PC-3 (cell line): ENCODE measurements around the gene TNFRSF6B. TPM values are rescaled to one million over a fixed set of nuclear protein-coding genes. Genes with fewer than 3 reads are reported as not detected.
"Not testable (repeated sequence)": the region's sequence is repeated elsewhere in the genome, so short reads cannot be mapped to it uniquely, and the experiment has no call there.

Source experiments
- ATAC-seq: fragments of 200-7000 bp; cut with Tn5 transposase; 2 replicates; pipeline ENCODE4 v1.9.1; 2020; ENCODE audit warnings: mild to moderate bottlenecking, moderate library complexity
- BruUV-seq: library from RNA; stranded (reverse); fragments of 400-500 nt; replicated peaks from 2 replicates; lab custom pipeline; 2021; lab: Mats Ljungman, UMichigan
- CTCF ChIA-PET: fragments of 300-600 bp; sonication (Branson Sonifier 250); formaldehyde crosslinking; loops from one replicate; lab custom pipeline; 2022; ENCODE audit warnings: antibody characterized with exemption; lab: Charles Lee
- POLR2A ChIA-PET: fragments of 300-600 bp; sonication (Branson Sonifier 250); formaldehyde crosslinking; loops from one replicate; lab custom pipeline; 2022; ENCODE audit warnings: antibody characterized with exemption; ENCODE audit not compliant: unreplicated experiment; lab: Charles Lee
- DNase-seq: peaks from one replicate; pipeline ENCODE4 v3.0.0-alpha.2; 2015
- H2AFZ ChIP-seq: fragments of 300-600 bp; sonication (generic); 2 replicates; pipeline ENCODE4 v1.6.0; 2016; ENCODE audit warnings: antibody characterized with exemption, low read length
- H3F3A ChIP-seq: fragments of 300-600 bp; sonication (generic); one replicate; pipeline ENCODE4 v1.6.0; 2017; ENCODE audit warnings: antibody characterized with exemption, low read length, control low read depth, mild to moderate bottlenecking; ENCODE audit not compliant: unreplicated experiment
- H3K27ac ChIP-seq: fragments of 300-600 bp; sonication (generic); 2 replicates; pipeline ENCODE4 v1.5.1; 2016; ENCODE audit warnings: mild to moderate bottlenecking, low read length
- H3K27me3 ChIP-seq: fragments of 300-600 bp; sonication (generic); 2 replicates; pipeline ENCODE4 v1.6.1; 2016; ENCODE audit warnings: low read length, mixed read lengths
- H3K36me3 ChIP-seq: fragments of 300-600 bp; sonication (generic); 2 replicates; pipeline ENCODE4 v1.6.1; 2016; ENCODE audit warnings: low read depth, mixed run types, low read length, mixed read lengths
- H3K4me1 ChIP-seq: fragments of 300-600 bp; sonication (generic); 2 replicates; pipeline ENCODE4 v1.5.1; 2016; ENCODE audit warnings: low read length; ENCODE audit not compliant: insufficient read depth
- H3K4me2 ChIP-seq: fragments of 300-600 bp; sonication (generic); 2 replicates; pipeline ENCODE4 v1.6.0; 2016; ENCODE audit warnings: low read length
- H3K4me3 ChIP-seq: fragments of 300-600 bp; sonication (generic); 2 replicates; pipeline ENCODE4 v1.5.1; 2016; ENCODE audit warnings: mild to moderate bottlenecking, low read length, mixed read lengths
- H3K79me2 ChIP-seq: fragments of 300-600 bp; sonication (generic); 2 replicates; pipeline ENCODE4 v1.6.1; 2017; ENCODE audit warnings: low read length, mixed read lengths
- H3K9ac ChIP-seq: fragments of 300-600 bp; sonication (generic); 2 replicates; pipeline ENCODE4 v1.6.0; 2016; ENCODE audit warnings: mild to moderate bottlenecking, low read length
- H3K9me2 ChIP-seq: fragments of 300-600 bp; sonication (generic); replicated peaks from 2 replicates; pipeline ENCODE4 v1.6.1; 2016; ENCODE audit warnings: mixed run types, low read length, mixed read lengths
- H3K9me3 ChIP-seq: fragments of 300-600 bp; sonication (generic); 2 replicates; pipeline ENCODE4 v1.6.1; 2016; ENCODE audit warnings: low read length, mixed read lengths
- H4K20me1 ChIP-seq: fragments of 300-600 bp; sonication (generic); 2 replicates; pipeline ENCODE4 v1.6.1; 2016; ENCODE audit warnings: low read length, mixed read lengths
- EZH2 ChIP-seq: fragments of 300-600 bp; sonication (generic); IDR thresholded peaks from one replicate; pipeline ENCODE4 v1.6.1; 2017; ENCODE audit warnings: antibody characterized with exemption, mild to moderate bottlenecking, low read length; ENCODE audit not compliant: unreplicated experiment
- EZH2phosphoT487 ChIP-seq: fragments of 300-600 bp; sonication (generic); IDR thresholded peaks from 2 replicates; pipeline ENCODE4 v1.6.1; 2018; ENCODE audit warnings: mild to moderate bottlenecking, antibody characterized with exemption, low read length, borderline replicate concordance
- intact Hi-C: fragments of 100-400 bp; cut with micrococcal nuclease; formaldehyde crosslinking; loops from 2 replicates; pipeline ENCODE4 v1.9.0; 2023
- total RNA-seq: library from RNA; depleted of rRNA; stranded (reverse); fragments of >200 nt; gene quantifications from 2 replicates; pipeline ENCODE4 v1.2.3, GENCODE V29; 2014
- TF ChIP-seq, protein P1 (sequence below): fragments of 300-600 bp; sonication (generic); conservative IDR thresholded peaks from 2 replicates; pipeline ENCODE4 v1.5.1; 2017; ENCODE audit warnings: antibody characterized with exemption, low read depth, mild to moderate bottlenecking, low read length

TNFRSF6B gene
- total RNA-seq, 1 experiment from 2014 or later, result 41.6 TPM

DNA sequence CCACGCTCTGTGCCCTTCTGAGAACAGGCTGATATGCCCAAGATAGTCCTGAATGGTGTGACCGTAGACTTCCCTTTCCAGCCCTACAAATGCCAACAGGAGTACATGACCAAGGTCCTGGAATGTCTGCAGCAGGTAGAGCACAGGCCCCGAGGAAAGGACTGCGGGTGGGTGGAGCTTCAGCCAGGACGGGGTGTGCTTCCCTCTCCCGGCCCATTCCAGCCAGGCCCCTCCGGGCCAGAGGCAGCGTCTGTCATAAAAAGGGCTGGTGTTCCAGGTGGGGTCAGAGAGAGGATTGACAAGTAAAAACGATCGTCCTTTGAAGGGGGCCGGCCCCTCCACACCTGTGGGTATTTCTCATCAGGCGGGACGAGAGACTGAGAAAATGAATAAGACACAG is 37.1 kb upstream of the TNFRSF6B start:
- no peaks in the 10 kb centered on the region for H3K9me3 ChIP-seq
- no peaks in the 10 kb centered on the region for H3F3A ChIP-seq
- no TSS peak for BruUV-seq
- no peak overlapping the region for H3K27ac ChIP-seq
- peaks cover 25% of the 10 kb centered on the region for H3K79me2 ChIP-seq
- ChIA-PET POLR2A (no interaction called here), CTCF (no interaction called here)
- H2AFZ ChIP-seq, result 0 out of 2 replicates have a peak overlapping the region, but pooled peaks have one; percentile 92
- no peaks in the 10 kb centered on the region for H4K20me1 ChIP-seq
- ATAC-seq (peak; percentile 19; the same call in 1 of the 2 replicates), DNase-seq (peak; percentile 12)
- peaks cover 9% of the 10 kb centered on the region; the same call in 1 of the 2 replicates for H3K4me1 ChIP-seq
- H3K36me3 ChIP-seq, result peaks cover 32% of the 10 kb centered on the region; the same call in 1 of the 2 replicates
- intact Hi-C loops, result loop anchor here (2.0 kb wide), 2 partner anchors 23 to 31 kb away; no protein-coding TSS in a partner anchor
- no peaks in the 10 kb centered on the region for H3K9me2 ChIP-seq
- H3K9ac ChIP-seq, result peak overlapping the region; percentile 86
- H3K4me2 ChIP-seq, result peak overlapping the region; percentile 95
- H3K4me3 ChIP-seq, result peak overlapping the region; percentile 91
- H3K27me3 ChIP-seq, result no peaks in the 10 kb centered on the region
- no peak for TF ChIP-seq EZH2phosphoT487
- TF ChIP-seq EZH2, result no peak
- TF ChIP-seq, protein P1, sequence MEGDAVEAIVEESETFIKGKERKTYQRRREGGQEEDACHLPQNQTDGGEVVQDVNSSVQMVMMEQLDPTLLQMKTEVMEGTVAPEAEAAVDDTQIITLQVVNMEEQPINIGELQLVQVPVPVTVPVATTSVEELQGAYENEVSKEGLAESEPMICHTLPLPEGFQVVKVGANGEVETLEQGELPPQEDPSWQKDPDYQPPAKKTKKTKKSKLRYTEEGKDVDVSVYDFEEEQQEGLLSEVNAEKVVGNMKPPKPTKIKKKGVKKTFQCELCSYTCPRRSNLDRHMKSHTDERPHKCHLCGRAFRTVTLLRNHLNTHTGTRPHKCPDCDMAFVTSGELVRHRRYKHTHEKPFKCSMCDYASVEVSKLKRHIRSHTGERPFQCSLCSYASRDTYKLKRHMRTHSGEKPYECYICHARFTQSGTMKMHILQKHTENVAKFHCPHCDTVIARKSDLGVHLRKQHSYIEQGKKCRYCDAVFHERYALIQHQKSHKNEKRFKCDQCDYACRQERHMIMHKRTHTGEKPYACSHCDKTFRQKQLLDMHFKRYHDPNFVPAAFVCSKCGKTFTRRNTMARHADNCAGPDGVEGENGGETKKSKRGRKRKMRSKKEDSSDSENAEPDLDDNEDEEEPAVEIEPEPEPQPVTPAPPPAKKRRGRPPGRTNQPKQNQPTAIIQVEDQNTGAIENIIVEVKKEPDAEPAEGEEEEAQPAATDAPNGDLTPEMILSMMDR, result no peak

DNA sequence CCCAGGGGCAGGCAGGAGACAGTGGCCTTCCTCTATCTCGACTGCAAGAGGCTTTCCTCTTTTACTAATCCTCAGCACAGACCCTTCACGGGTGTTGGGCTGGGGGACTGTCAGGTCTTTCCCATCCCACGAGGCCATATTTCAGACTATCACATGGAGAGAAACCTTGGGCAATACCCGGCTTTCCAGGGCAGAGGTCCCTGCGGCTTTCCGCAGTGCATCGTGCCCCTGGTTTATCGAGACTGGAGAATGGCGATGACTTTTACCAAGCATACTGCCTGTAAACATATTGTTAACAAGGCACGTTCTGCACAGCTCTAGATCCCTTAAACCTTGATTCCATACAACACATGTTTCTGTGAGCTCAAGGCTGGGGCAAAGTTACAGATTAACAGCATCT is 36.3 kb upstream of the TNFRSF6B start:
- ATAC-seq, H3K9me3 ChIP-seq, H3K4me1 ChIP-seq, H3K27ac ChIP-seq, H3F3A ChIP-seq, H4K20me1 ChIP-seq, H3K27me3 ChIP-seq, H3K9ac ChIP-seq, DNase-seq, CTCF ChIA-PET, POLR2A ChIA-PET, H2AFZ ChIP-seq, H3K4me2 ChIP-seq, intact Hi-C loops, H3K9me2 ChIP-seq, BruUV-seq, H3K4me3 ChIP-seq: not testable (repeated sequence)
- peaks cover 32% of the 10 kb centered on the region; the same call in 1 of the 2 replicates for H3K36me3 ChIP-seq
- H3K79me2 ChIP-seq, result peaks cover 25% of the 10 kb centered on the region

DNA sequence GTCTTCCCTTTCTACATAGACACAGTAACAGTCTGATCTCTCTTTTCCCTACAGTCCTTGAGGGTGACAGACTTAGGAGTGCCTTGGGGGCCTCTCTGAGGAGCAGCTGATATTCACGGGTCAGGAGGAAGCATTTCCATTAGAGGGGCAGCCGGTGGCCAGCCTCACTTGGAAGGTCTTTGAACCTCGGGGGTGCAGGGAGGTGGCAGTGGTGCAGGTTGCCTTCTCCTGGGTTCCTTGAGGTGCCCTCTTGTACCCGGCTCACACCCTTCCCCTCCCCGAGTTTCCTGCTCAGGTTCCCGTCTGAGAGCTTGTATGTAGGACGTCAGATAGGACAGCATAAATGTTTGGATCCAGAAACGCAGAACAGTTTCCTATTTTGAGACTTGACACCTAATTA is 35.8 kb upstream of the TNFRSF6B start:
- Histone ChIP-seq H3K4me1 (peaks cover 9% of the 10 kb centered on the region; the same call in 1 of the 2 replicates), H3K36me3 (peaks cover 35% of the 10 kb centered on the region; the same call in 1 of the 2 replicates), H3K9me3 (no peaks in the 10 kb centered on the region), H3F3A (no peaks in the 10 kb centered on the region), H3K27ac (no peak overlapping the region), H2AFZ (no peak overlapping the region), H3K4me2 (no peak overlapping the region), H4K20me1 (no peaks in the 10 kb centered on the region), H3K4me3 (no peak overlapping the region), H3K9me2 (no peaks in the 10 kb centered on the region), H3K27me3 (no peaks in the 10 kb centered on the region), H3K79me2 (peaks cover 25% of the 10 kb centered on the region), H3K9ac (no peak overlapping the region)
- TF ChIP-seq EZH2 (no peak), EZH2phosphoT487 (no peak)
- TF ChIP-seq, protein P1, result no peak
- BruUV-seq, result no TSS peak
- ATAC-seq, result no peak
- CTCF ChIA-PET, result no interaction called here
- no peak for DNase-seq
- intact Hi-C loops, result no loop called here
- POLR2A ChIA-PET, result no interaction called here
